Transverse colon (tissue), 4 donors: ENCODE measurements around the gene CRADD.
"Not testable (repeated sequence)": the region's sequence is repeated elsewhere in the genome, so short reads cannot be mapped to it uniquely, and the experiment has no call there.

ENCODE experiments used
- CTCF ChIP-seq, 5 experiments: fragments of 200-600 bp in 3 of 5; fragments of 450-650 bp in 2 of 5; sonication (generic) in 3 of 5; IDR thresholded peaks; 1 replicate in 2 of 5; 2 replicates in 3 of 5; pipeline ENCODE4 v1.5.1; 2016 to 2017; ENCODE audit warnings: antibody characterized with exemption in 5 of 5, inconsistent platforms in 3 of 5, mild to moderate bottlenecking in 2 of 5, moderate library complexity in 1 of 5
- EP300 ChIP-seq: sonication (generic); formaldehyde crosslinking; IDR thresholded peaks from one replicate; pipeline ENCODE4 v1.6.1; 2017; ENCODE audit warnings: antibody characterized with exemption, low read depth
- POLR2A ChIP-seq: fragments of 450-650 bp; IDR thresholded peaks from one replicate; pipeline ENCODE4 v1.6.1; 2016; ENCODE audit warnings: antibody characterized with exemption, mild to moderate bottlenecking, moderate library complexity
- POLR2AphosphoS5 ChIP-seq, 3 donors: sonication (generic); formaldehyde crosslinking; IDR thresholded peaks; one replicate each; pipeline ENCODE4 v1.6.1; 2016; ENCODE audit warnings: antibody characterized with exemption in 3 of 3

GRCh38 chr12:93781961-93782360 lies 104.8 kb downstream of the CRADD start:
- TF ChIP-seq CTCF (IDR thresholded peaks at IDR 0.05); POLR2A; EP300; POLR2AphosphoS5 (IDR thresholded peaks at IDR 0.05): not testable (repeated sequence)
